ENCODE data around the gene ITGAV. TPM values are rescaled to one million over a fixed set of nuclear protein-coding genes. Genes with fewer than 3 reads are reported as not detected.

Gene ITGAV
- total RNA-seq, 4 donors from 2014 or later: 100 to 127 (median 117) TPM

DNA sequence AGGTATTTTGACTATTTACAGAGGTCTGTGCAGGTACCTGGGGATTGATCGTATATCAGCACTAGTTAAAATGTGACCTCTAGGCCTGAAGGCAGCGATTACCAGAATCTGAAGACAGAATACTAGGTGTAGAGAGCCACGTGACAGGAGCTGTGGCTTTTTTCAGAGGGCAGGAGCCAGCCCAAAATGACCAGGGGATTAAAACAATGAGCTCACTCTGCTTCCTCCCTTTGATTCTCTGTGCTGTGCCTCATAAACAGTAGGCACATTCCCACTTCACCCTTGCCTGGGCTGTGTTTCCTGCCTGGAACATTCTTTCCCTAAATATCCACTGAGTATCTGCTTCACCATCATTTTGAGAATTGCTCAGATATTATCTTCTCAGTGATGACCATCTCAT, 15.2 kb downstream of the ITGAV start:
- Histone ChIP-seq H3K27me3 (no peaks in the 10 kb centered on the region), H3K4me3 (no peak overlapping the region), H3K27ac (peak overlapping the region in 3 of 4 donors; percentile 9 to 43 (median 40)), H3K4me1 (peaks cover 0 to 46% (median 0%) of the 10 kb centered on the region in 3 donors), H3K36me3 (peaks cover 0 to 39% of the 10 kb centered on the region in 2 donors), H3K9me3 (no peaks in the 10 kb centered on the region)
- ATAC-seq: peak; percentile 55
- WGBS, 2 donors (ENCODE audit: low coverage in 1 of 2): 46 to 100% methylated on average over 1 to 3 of the region's 3 CpGs
- TF ChIP-seq POLR2A (IDR thresholded peaks at IDR 0.05) (no peak), EP300 (IDR thresholded peaks at IDR 0.05) (no peak), POLR2AphosphoS5 (IDR thresholded peaks at IDR 0.05) (no peak)
- TF ChIP-seq, protein P1, sequence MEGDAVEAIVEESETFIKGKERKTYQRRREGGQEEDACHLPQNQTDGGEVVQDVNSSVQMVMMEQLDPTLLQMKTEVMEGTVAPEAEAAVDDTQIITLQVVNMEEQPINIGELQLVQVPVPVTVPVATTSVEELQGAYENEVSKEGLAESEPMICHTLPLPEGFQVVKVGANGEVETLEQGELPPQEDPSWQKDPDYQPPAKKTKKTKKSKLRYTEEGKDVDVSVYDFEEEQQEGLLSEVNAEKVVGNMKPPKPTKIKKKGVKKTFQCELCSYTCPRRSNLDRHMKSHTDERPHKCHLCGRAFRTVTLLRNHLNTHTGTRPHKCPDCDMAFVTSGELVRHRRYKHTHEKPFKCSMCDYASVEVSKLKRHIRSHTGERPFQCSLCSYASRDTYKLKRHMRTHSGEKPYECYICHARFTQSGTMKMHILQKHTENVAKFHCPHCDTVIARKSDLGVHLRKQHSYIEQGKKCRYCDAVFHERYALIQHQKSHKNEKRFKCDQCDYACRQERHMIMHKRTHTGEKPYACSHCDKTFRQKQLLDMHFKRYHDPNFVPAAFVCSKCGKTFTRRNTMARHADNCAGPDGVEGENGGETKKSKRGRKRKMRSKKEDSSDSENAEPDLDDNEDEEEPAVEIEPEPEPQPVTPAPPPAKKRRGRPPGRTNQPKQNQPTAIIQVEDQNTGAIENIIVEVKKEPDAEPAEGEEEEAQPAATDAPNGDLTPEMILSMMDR (IDR thresholded peaks at IDR 0.05): no peak

DNA sequence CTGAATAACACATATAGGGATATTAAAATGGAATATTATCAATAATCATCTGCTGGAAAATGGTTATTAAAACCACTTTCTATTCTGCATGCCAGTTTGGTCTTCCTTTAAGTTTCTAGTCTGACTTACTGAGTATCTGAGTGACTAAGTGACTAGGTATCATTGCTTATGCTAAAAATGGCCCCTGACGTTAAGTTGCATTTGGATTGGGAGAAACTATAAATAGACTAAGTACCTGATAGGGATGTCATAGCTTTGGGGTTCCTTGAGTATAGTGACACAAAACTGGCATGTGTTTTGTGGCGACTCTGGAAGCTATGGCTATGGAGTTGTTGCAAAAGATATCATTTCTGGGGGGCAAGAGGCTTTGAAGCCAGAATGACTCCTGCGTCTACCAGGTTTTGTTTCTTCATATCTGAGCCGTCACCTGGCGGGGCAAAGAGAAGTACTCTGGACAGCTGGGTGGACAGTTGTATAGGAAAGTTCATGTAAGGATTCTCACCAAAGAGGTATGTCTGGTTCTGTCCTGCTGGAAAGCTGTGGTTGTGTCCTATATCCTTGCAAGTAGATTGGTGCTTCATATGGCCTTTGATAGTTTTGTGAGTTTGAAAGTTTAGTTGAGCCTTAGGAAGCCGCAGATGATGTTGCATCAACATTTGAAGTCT, 17.9 kb downstream of the ITGAV start:
- Histone ChIP-seq H3K27me3 (no peaks in the 10 kb centered on the region), H3K27ac (no peak overlapping the region), H3K36me3 (peaks cover 0 to 28% of the 10 kb centered on the region in 2 donors), H3K9me3 (no peaks in the 10 kb centered on the region), H3K4me1 (peaks cover 0 to 64% (median 0%) of the 10 kb centered on the region in 3 donors), H3K4me3 (no peak overlapping the region)
- ATAC-seq: no peak
- TF ChIP-seq POLR2AphosphoS5 (IDR thresholded peaks at IDR 0.05) (no peak), POLR2A (IDR thresholded peaks at IDR 0.05) (no peak)
- TF ChIP-seq, protein P1 (IDR thresholded peaks at IDR 0.05): no peak
- WGBS, 2 donors (ENCODE audit: low coverage in 1 of 2): 71 to 92% methylated on average over 2 to 6 of the region's 6 CpGs

DNA sequence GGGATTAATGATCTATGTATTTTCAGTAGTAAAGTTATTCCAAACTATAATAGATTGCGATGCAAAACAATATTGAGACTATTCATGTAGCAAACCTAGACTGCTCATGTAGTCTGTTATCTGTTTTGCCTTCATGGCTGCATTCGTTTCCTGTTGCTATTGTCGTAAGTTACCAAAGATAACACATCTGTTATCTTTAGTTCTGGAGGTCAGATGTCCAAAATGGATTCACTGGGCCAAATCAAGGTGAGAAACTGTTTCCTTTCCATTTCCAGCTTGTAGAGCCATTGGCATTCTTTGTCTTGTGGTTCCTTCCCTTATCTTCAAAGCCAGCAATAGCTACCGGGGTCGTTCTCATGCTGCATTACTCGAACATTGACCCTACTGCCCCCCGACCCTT, 20.9 kb downstream of the ITGAV start:
- no peaks in the 10 kb centered on the region for H3K9me3 ChIP-seq
- WGBS, 2 donors (ENCODE audit: low coverage in 1 of 2): 81 to 89% methylated on average over 7 of the region's 7 CpGs
- H3K4me3 ChIP-seq: no peak overlapping the region
- no peak for ATAC-seq
- peaks cover 0 to 8% of the 10 kb centered on the region in 2 donors for H3K36me3 ChIP-seq
- no peaks in the 10 kb centered on the region for H3K27me3 ChIP-seq
- no peak overlapping the region for H3K27ac ChIP-seq
- TF ChIP-seq EP300 (IDR thresholded peaks at IDR 0.05) (no peak), POLR2A (IDR thresholded peaks at IDR 0.05) (no peak)
- TF ChIP-seq, protein P1 (IDR thresholded peaks at IDR 0.05): no peak
- H3K4me1 ChIP-seq: peaks cover 0 to 52% (median 0%) of the 10 kb centered on the region in 3 donors

DNA sequence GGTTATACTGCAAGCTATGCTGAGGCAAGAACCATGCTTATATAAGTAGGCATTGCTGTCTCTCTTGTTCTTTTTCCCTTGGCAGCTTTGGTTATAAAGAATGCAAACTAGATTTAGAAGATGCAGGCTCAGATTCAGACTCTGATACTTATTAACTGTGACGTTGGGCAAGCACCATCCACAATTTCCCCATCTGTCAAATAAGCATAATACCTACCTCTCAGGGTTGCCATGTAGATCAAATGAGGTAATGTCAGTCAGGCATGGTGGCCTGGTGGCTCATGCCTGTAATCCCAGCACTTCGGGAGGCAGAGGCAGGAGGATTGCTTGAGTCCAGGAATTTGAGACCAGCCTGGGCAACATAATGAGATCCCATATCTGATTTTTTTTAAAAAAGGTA, 21.7 kb downstream of the ITGAV start:
- ATAC-seq: no peak
- WGBS, 2 donors (ENCODE audit: low coverage in 1 of 2): 85% methylated on average over 2 of the region's 2 CpGs; no CpG with 5 or more reads in 1 of the 2 donors
- H3K27me3 ChIP-seq: no peaks in the 10 kb centered on the region
- H3K9me3 ChIP-seq: no peaks in the 10 kb centered on the region
- peaks cover 0 to 52% (median 0%) of the 10 kb centered on the region in 3 donors for H3K4me1 ChIP-seq
- H3K36me3 ChIP-seq: peaks cover 0 to 1% of the 10 kb centered on the region in 2 donors
- peak overlapping the region in 1 of 4 donors; percentile 11 for H3K27ac ChIP-seq
- no peak overlapping the region for H3K4me3 ChIP-seq
- no peak for TF ChIP-seq POLR2AphosphoS5 (IDR thresholded peaks at IDR 0.05)
- TF ChIP-seq POLR2A (IDR thresholded peaks at IDR 0.05): no peak
- TF ChIP-seq EP300 (IDR thresholded peaks at IDR 0.05): no peak
- TF ChIP-seq, protein P1 (IDR thresholded peaks at IDR 0.05): no peak

DNA sequence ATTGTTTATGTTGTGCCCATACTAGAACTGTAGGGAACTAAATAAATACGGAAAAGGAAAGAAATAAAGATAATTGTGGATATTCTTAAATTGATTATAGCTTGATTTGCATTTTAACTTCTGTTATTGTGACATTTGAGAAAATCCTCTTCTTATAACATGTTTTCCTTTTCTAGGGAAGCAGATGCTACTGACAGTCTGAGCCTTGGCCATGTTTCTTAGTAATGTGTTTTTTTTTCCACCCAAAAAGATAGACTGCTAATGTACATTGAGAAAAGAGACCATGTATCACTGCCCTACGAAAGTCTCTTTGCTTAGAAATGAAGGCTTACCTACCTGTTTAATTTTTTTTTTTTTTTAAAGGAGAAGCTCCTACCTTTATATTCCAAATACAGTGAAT, 22.2 kb downstream of the ITGAV start:
- H3K36me3 ChIP-seq: no peaks in the 10 kb centered on the region
- no peaks in the 10 kb centered on the region for H3K9me3 ChIP-seq
- H3K27me3 ChIP-seq: no peaks in the 10 kb centered on the region
- H3K27ac ChIP-seq: peak overlapping the region in 1 of 4 donors; percentile 11
- no peak for TF ChIP-seq POLR2A (IDR thresholded peaks at IDR 0.05)
- TF ChIP-seq POLR2AphosphoS5 (IDR thresholded peaks at IDR 0.05): no peak
- TF ChIP-seq EP300 (IDR thresholded peaks at IDR 0.05): no peak
- TF ChIP-seq, protein P1 (IDR thresholded peaks at IDR 0.05): no peak
- WGBS, 2 donors (ENCODE audit: low coverage in 1 of 2): 86 to 93% methylated on average over 2 of the region's 2 CpGs
- H3K4me1 ChIP-seq: peaks cover 0 to 54% (median 0%) of the 10 kb centered on the region in 3 donors
- ATAC-seq: no peak
- no peak overlapping the region for H3K4me3 ChIP-seq

All from gastroesophageal sphincter (tissue), 4 donors.